Occipital lobe (tissue), 2 donors: ENCODE results near the gene CDHR1. TPM values are rescaled to one million over a fixed set of nuclear protein-coding genes. Genes with fewer than 3 reads are reported as not detected.

Experiments used
- DNase-seq: peaks from one replicate; lab custom pipeline; 2025; lab: John Stamatoyannopoulos, UW
- total RNA-seq: library from RNA; depleted of rRNA; stranded (reverse); fragments of >200 nt; gene quantifications from one replicate; pipeline ENCODE4 v1.2.3, GENCODE V29; 2014

The CDHR1 gene
- total RNA-seq, 1 donor from 2014 or later: 1.2 TPM

DNA sequence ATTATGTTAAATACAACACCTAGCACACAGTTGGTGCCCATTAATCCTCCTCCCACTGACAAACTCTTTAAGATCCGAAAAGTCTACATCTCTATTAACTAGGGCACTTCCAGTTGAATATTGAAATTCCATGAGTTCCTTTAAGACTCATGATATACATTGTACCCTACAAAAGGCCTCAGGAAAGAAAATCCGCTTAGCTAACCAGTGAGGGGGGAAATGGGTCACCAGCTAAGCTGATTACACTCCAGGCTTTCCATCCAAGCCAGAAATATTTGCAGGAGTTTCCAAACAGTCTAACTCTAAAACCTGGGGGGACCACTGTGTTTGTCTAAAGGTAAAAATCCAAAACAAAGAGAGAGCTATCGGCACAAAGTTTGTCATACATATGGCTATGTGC, 32.3 kb downstream of the CDHR1 start:
- no peak for DNase-seq

DNA sequence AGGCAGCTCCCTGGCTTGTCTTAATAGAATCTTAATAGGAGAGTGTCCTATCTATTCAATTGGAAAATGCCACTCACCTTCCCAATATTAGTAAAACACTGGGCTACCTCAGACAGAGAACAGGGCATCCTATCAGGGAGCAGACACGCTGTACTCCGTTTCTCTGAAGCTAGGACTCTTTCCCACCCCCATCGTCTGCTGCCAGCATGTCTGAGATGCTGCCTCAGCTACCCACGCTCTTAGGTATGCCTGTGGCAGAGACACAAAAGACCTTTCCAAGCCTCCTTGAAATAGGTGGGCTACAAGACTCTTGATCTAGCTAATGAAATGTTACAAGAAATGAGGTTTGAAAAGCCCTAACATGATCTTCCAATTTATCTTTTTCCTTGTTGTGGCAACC, 33.5 kb downstream of the CDHR1 start:
- no peak for DNase-seq

- no peak for DNase-seq
These were observed 36.0 kb downstream of the CDHR1 start for GRCh38 chr10:84230359-84230758.

DNA sequence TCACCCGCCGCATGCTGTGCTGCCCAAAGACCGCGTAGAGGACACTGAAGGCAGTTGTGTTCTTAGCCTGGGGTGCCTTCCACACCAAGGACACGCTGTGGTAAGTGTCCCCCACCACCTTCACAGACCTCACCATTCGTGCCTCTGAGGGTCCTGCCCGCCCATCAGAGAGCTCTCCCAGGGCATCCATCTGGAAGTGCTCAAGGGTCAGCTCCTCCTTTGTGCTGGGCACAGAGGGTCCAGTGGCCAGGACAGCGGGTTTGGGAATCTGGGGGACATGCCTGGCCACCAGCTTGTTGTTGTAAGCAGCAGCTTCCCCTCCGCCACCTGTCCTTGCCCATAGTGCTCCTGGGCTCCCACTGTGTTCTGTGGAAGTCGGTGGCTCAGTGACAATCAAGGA, 38.0 kb downstream of the CDHR1 start:
- DNase-seq: no peak

DNA sequence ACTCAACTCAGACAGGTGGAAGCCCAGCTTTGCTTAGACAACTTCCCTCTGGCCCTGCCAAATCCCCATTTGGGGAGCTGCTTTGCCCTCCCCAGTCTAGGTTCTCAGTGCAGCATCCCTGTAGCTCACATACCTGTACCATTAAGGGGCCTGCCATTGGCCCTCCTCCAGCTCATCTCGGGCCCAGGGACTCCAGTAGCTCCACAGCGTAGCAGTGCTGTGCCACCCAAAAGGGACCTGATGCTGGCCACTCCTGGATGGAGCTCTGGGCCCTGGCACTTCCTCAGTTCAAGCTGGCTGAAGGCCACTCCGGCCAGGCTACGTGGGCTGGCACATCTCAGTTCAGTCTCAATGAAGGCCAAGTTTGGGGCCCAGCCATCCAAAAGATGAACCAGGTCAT, 39.6 kb downstream of the CDHR1 start:
- DNase-seq: no peak

DNA sequence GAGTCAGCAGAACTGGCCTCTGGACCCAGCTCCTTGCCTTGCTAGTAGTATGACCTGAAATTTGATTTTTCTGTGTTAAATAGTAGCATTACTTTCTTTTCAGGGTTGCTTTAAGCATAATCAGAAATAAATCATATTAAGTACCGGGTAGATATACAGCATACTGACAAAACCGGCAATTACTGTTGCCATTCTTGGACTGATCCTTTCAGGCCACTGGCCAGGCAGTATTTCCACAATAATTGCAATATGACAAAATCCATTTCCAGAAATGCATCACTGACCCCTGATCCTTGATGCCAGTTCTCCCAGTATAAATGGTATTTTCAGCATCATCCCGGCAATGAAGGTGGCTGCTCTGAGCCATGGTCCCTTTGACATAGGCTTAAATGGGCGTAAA, 40.1 kb downstream of the CDHR1 start:
- no peak for DNase-seq

GRCh38 chr10:84235096-84235495, 40.8 kb downstream of the CDHR1 start:
- DNase-seq: no peak

- no peak for DNase-seq
These were observed 42.5 kb downstream of the CDHR1 start for GRCh38 chr10:84236807-84237198.

DNA sequence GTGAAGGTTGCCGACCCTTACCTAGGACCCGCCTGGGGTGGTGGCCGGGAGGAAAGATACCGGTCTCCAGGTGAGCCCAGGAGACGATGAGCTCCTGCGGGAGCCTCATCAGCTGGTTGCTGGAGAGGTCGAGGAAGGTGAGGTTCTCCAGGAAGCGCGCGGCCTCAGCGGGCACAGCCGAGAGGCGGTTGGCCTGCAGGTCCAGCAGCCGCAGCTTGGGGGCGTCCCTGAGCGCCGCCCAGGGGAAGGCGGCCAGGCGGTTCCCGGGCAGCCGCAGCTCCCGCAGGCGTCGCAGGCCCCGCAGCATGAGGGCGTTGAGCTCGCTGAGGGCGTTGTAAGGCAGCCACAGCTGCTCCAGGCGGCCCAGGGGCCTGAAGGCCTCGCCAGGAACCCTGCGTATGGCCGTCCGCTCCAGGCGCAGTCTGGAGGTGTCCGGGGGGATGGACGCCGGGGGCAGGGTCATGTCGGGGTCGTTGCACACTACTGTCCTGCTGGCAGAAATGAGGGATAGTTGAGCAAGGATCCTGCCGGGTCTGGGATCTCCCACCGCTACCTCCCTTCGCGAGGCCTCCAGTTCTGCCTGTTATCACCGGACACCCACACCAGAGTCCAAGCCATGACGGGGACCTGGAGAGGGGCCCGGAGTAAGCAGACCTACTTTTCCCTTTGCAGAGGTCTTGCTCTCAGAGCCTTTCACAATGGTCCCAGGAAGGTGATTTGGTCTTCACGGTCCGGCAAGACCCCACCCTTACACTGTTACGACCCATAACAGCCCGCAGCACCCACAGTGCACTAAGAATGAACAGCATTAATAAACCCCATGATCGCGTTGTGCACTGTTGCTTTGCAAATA, 43.1 kb downstream of the CDHR1 start:
- no peak for DNase-seq

DNA sequence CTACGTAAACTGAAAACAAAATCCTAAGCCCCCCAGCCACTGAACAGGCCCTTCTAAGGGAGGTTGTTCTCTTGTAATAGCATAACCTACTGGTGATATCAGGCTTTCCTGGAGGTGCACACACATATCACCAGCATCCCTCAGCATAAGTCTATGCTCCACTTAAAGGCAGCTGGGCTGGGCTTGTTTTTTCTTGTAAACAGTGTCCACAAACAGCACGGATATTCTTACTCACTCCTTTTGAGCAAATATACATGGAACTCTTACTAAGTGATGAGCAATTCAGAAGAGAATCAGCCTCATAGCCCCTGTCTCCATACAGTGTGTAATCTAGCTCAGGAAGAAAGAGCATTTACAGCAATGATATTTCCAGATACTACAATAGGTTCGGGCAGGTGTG, 44.6 kb downstream of the CDHR1 start:
- no peak for DNase-seq

- DNase-seq: no peak
These were observed 47.0 kb downstream of the CDHR1 start, which contains the start of gene LRIT1 for GRCh38 chr10:84241185-84241790. LRIT1 (minus strand) TSS chr10:84241546; CDS start chr10:84241439, 107 bp downstream.

GRCh38 chr10:84243759-84244158, 49.4 kb downstream of the CDHR1 start:
- DNase-seq: no peak

GRCh38 chr10:84244651-84245270, 50.4 kb downstream of the CDHR1 start, which contains the start of gene RGR:
RGR (plus strand) TSS chr10:84245053; CDS start chr10:84245091, 38 bp downstream.
- DNase-seq: peak; percentile 91

DNA sequence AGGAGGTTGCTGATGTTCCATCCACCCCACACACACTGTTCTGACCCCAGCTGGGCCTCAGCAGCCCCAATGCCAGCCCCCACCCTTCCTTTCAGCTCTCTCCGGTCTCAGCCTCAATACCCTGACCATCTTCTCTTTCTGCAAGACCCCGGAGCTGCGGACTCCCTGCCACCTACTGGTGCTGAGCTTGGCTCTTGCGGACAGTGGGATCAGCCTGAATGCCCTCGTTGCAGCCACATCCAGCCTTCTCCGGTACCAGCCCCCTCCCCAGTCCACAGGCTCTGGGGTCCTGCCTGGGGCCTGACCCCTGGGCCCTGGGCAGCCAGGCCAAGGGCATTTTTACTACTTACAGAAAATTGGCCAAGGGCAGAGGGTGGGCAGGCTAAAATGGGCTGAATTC, 53.2 kb downstream of the CDHR1 start:
- DNase-seq: no peak

DNA sequence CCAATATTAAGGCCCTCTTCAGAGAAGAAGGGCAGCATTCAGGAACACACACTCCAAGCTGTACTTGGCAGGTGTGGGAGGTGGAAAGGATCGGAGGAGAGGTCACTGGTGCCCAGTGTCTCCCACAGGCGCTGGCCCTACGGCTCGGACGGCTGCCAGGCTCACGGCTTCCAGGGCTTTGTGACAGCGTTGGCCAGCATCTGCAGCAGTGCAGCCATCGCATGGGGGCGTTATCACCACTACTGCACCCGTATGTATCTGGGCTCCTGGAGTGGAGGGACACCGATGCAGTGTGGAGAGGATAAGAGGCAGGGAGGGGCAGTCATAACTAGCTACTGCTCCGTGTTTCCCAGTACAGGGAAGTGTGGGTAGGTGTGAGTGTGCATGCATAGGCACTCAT, 54.5 kb downstream of the CDHR1 start:
- no peak for DNase-seq

- DNase-seq: no peak
These were observed 60.5 kb downstream of the CDHR1 start for GRCh38 chr10:84254552-84255478.

- DNase-seq: no peak
These were observed 62.4 kb downstream of the CDHR1 start for GRCh38 chr10:84256510-84257342.

DNA sequence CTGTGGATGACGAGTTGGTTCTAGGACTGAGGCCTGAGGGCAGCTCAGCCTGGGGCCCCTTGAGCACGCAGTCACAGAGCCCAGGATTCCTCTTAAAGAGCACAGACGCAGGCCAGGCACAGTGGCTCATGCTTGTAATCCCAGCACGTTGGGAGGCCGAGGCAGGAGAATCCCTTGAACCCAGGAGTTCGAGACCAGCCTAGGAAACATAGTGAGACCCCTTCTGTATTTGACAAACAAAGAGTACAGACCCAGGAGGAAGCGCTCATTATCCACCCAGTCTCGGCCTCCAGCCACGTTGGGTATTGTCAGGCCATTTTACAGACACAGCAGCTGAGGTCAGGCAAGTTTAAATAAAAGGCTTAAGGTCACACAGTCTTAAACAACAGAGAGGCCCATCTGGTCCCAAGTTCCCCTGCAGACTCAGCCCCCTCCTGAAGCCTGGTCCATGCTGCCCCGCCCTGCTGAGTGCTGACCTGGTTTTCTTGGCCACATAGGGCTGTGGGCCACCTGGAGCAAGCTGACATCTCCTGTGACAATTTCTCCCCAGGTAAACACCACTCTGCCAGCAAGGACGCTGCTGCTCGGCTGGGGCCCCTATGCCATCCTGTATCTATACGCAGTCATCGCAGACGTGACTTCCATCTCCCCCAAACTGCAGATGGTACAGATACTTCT, 63.1 kb downstream of the CDHR1 start:
- DNase-seq: no peak

- DNase-seq: no peak
These were observed 63.8 kb downstream of the CDHR1 start for GRCh38 chr10:84258034-84258695.
